Tibial artery (tissue), 4 donors: ENCODE data around the gene PRKCQ.

Source experiments
- DNase-seq, 2 donors: peaks; one replicate each; pipeline ENCODE4 v3.0.0-alpha.2; 2019
- H3K27ac ChIP-seq, 2 donors: fragments of 200-600 bp; sonication (generic) in 1 of 2; 1 replicate in 1 of 2; 2 replicates in 1 of 2; pipeline ENCODE4 v1.5.1; 2018 to 2019; ENCODE audit warnings: mild to moderate bottlenecking in 1 of 2
- H3K27me3 ChIP-seq, 2 donors: fragments of 200-600 bp; sonication (generic) in 1 of 2; one replicate each; pipeline versions ENCODE4 v1.5.1 to v1.6.0; 2016 to 2019
- H3K36me3 ChIP-seq, 3 donors: fragments of 200-600 bp; sonication (generic) in 2 of 3; one replicate each; pipeline ENCODE4 v1.5.1; 2016 to 2019; ENCODE audit warnings: mild to moderate bottlenecking in 2 of 3
- H3K4me1 ChIP-seq, 4 donors: fragments of 200-600 bp; sonication (generic) in 2 of 4; 1 replicate in 3 of 4; 2 replicates in 1 of 4; pipeline ENCODE4 v1.5.1; 2016 to 2019
- H3K4me3 ChIP-seq, 2 donors: fragments of 200-600 bp; sonication (generic) in 1 of 2; 1 replicate in 1 of 2; 2 replicates in 1 of 2; pipeline ENCODE4 v1.5.1; 2018 to 2019; ENCODE audit warnings: mild to moderate bottlenecking in 2 of 2
- H3K9me3 ChIP-seq, 3 donors: fragments of 200-600 bp; sonication (generic) in 1 of 3; one replicate each; pipeline ENCODE4 v1.5.1; 2016 to 2019
- intact Hi-C: fragments of 100-400 bp; cut with DNase I; formaldehyde crosslinking; loops from one replicate; pipeline ENCODE4 v1.15.0; 2023; ENCODE audit warnings: low total_unique reads
- TF ChIP-seq, protein P1 (sequence below), 2 experiments: fragments of 200-600 bp in 1 of 2; fragments of 450-650 bp in 1 of 2; IDR thresholded peaks; one replicate each; pipeline ENCODE4 v1.5.1; 2017 to 2019; ENCODE audit warnings: antibody characterized with exemption in 2 of 2, mild to moderate bottlenecking in 1 of 2, moderate library complexity in 1 of 2

The PRKCQ gene

DNA sequence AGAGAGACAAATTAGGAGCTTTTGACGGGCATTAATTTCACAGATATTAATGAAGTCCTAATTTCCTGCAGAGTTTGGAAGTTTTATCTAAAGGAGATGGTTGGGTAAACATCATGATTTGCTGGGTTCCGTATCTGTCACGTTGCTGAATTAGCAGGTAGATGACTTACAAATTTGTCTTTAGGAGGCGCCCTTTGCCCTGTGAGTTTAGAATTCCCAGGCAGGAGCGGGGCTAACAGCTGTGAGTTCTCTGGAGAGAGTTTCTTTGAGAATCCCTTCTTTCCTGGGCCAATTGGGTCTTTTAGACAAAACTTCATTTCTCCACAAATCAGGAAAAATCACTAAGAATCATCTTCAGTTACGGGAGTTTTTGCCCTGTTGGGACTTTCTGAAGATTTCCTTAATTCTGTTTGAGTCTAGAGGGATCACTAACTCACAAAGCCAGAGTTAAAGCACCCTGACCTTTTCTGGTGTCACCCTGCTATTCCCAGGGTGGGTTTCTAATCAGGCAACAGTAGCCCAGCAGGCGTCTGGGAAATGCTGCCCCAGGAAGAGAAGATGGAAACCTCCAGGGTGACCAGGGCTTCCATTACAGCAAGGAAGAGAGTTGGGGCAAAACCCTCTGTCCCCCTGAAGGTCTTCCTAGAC, 63.7 kb downstream of the PRKCQ start:
- no peak for DNase-seq
- TF ChIP-seq, protein P1, sequence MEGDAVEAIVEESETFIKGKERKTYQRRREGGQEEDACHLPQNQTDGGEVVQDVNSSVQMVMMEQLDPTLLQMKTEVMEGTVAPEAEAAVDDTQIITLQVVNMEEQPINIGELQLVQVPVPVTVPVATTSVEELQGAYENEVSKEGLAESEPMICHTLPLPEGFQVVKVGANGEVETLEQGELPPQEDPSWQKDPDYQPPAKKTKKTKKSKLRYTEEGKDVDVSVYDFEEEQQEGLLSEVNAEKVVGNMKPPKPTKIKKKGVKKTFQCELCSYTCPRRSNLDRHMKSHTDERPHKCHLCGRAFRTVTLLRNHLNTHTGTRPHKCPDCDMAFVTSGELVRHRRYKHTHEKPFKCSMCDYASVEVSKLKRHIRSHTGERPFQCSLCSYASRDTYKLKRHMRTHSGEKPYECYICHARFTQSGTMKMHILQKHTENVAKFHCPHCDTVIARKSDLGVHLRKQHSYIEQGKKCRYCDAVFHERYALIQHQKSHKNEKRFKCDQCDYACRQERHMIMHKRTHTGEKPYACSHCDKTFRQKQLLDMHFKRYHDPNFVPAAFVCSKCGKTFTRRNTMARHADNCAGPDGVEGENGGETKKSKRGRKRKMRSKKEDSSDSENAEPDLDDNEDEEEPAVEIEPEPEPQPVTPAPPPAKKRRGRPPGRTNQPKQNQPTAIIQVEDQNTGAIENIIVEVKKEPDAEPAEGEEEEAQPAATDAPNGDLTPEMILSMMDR (IDR thresholded peaks at IDR 0.05), result no peak
- intact Hi-C loops, result no loop called here
- H3K9me3 ChIP-seq, result no peaks in the 10 kb centered on the region
- no peaks in the 10 kb centered on the region for H3K4me1 ChIP-seq
- H3K4me3 ChIP-seq, result no peak overlapping the region
- no peak overlapping the region for H3K27ac ChIP-seq
- H3K36me3 ChIP-seq, result no peaks in the 10 kb centered on the region
- no peaks in the 10 kb centered on the region for H3K27me3 ChIP-seq

DNA sequence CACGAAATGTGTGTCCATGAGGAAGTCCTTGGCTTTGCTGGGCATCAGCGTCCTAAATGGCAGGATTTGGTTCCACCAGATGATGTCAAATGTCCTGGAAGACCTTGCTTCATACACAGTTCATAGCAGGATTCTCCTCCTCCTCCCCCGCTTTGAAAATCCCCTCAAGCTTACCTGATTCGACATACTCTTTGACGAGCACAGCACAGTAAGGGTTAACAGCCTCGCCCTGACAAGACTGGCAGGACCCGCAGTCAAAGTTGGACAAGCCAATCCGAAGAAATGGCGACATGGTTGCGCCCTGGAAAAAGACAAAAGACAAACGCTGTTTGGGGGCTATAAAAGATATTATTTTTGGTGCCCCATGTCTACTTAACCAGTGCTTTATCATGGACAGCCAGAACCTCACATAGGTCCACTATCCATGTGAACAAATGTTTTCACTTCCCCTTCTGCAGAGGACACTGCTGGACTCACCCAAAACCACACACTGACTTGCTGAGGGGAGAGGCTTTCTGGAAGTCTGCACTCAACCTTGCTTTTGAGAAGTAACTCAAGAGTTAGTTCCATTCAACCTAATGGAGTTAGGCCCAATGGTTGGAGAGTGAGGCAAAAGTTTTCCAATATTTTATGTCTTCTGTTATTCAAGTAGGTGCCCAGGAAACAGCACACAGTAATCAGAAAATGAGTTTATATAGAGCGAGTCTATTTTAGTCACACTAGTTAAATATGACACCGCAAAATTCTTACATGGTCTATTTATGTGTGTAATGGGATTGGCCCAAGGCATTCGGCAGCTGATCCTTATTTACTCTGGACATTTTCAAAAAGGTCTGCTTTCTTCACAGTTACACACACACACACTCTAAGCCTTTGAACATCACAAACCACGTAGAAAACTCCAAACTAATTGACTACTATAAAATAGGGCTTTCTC, 65.0 kb downstream of the PRKCQ start:
- Histone ChIP-seq H3K4me1 (no peaks in the 10 kb centered on the region), H3K9me3 (no peaks in the 10 kb centered on the region), H3K27me3 (no peaks in the 10 kb centered on the region), H3K27ac (no peak overlapping the region), H3K4me3 (no peak overlapping the region), H3K36me3 (no peaks in the 10 kb centered on the region)
- intact Hi-C loops, result no loop called here
- TF ChIP-seq, protein P1 (IDR thresholded peaks at IDR 0.05), result no peak
- DNase-seq, result no peak

DNA sequence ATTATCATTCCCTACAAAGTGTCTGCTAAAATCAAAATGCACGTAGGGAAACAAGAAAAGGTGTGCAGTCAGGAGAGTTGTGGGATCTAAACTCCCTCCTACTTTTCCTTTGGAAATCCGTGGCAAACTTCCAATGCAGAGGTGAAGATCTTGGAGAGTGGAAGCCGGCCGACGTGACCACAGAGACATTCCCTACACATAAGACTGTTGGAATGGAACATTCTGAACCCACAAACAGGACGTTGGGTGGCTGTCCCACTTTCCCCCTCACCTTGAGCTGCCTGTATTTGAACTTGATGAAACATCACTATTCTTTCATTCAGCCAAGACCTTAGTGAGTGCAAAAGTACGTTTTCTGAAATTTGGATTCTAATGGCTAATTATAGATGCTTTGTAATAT, 65.9 kb downstream of the PRKCQ start:
- Histone ChIP-seq H3K4me3 (no peak overlapping the region), H3K9me3 (no peaks in the 10 kb centered on the region), H3K27ac (no peak overlapping the region), H3K4me1 (no peaks in the 10 kb centered on the region), H3K36me3 (no peaks in the 10 kb centered on the region), H3K27me3 (no peaks in the 10 kb centered on the region)
- DNase-seq, result no peak
- TF ChIP-seq, protein P1 (IDR thresholded peaks at IDR 0.05), result no peak
- intact Hi-C loops, result no loop called here

DNA sequence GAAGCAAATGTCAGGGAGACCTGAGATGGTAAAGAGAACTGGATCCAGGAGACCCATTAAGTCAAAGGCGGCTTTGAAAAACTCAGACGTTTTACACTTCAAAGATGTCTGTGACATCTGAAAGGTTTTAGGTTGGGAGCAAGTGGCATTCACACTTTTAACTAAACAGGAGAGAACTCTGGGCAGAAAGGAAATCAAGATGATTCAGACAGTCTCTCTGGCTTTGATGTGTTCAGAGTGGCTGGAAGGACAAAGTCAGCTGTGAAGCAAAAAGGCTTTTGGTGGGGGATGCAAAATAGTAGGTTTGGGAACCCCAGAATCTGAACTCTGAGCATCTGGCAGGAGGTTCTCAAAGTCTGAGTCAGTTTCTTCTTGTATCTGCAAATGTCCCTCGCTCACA, 66.6 kb downstream of the PRKCQ start:
- Histone ChIP-seq H3K4me1 (no peaks in the 10 kb centered on the region), H3K4me3 (no peak overlapping the region), H3K27me3 (no peaks in the 10 kb centered on the region), H3K36me3 (no peaks in the 10 kb centered on the region), H3K27ac (no peak overlapping the region), H3K9me3 (no peaks in the 10 kb centered on the region)
- TF ChIP-seq, protein P1 (IDR thresholded peaks at IDR 0.05), result no peak
- DNase-seq, result no peak
- intact Hi-C loops, result no loop called here

DNA sequence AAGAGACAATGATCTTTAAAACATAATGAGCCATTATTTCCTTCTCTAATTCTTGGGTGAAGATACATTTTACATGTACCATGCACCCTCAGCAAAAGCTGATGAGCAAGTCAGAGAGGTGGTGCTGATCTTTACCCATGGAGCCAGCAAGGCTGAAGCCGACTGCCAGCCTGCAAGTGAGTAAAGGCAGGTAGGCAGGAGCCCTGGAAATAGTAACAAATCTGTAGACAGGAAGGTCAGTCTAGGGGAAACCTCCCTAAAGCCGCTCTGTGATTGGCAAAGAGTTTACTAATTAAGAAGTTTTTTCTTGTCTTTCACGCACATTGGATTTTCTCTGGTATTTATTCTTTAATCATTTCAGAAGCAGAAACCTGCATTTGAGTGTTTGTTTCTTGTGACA, 67.9 kb downstream of the PRKCQ start:
- H3K9me3 ChIP-seq, result no peaks in the 10 kb centered on the region
- H3K4me1 ChIP-seq, result no peaks in the 10 kb centered on the region
- no peak for DNase-seq
- no peaks in the 10 kb centered on the region for H3K27me3 ChIP-seq
- intact Hi-C loops, result no loop called here
- no peak overlapping the region for H3K4me3 ChIP-seq
- TF ChIP-seq, protein P1 (IDR thresholded peaks at IDR 0.05), result no peak
- no peak overlapping the region for H3K27ac ChIP-seq
- H3K36me3 ChIP-seq, result no peaks in the 10 kb centered on the region
